GM08714 (cell line): ENCODE measurements around the gene ATAD3A.
"Not testable (repeated sequence)": the region's sequence is repeated elsewhere in the genome, so short reads cannot be mapped to it uniquely, and the experiment has no call there.

Experiments
- H3K4me3 ChIP-seq: fragments of 200-500 bp; sonication (Bioruptor generic); 2 replicates; pipeline ENCODE4 v1.5.1; 2014; ENCODE audit warnings: mild to moderate bottlenecking, low read length, inconsistent platforms
- ZNF274 ChIP-seq: IDR thresholded peaks from 2 replicates; pipeline ENCODE4 v1.6.1; 2012; ENCODE audit warnings: mild to moderate bottlenecking, low read depth, low read length

Gene ATAD3A

DNA sequence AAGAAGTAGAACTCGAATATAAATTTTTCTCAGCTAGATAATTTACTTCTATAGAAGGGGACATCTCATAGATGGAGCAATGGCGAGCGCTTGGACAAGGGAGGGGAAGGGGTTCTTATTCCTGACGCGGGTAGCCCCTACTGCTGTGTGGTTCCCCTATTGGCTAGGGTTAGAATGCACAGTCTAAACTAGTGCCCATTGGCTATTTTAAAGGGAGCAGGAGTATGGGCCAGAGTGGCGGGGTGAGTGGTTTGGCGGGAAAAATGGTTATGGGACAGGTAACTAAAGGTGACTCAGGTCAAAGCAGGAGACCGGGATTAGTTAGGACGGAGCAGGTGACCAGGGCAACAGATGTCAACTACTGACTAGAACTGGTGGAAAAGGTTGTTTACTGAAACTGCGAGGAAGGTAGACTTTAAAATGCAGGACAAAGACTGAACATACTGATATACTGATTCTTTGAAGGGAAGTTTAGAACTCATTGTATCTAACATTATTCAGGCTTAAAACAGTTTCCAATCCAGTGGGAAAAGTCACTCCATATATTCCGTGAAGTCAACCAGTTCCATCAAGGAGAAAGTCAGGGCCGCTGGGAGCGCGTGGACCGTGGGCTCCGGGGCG lies 940 bp upstream of the ATAD3A start:
- TF ChIP-seq ZNF274, result no peak

DNA sequence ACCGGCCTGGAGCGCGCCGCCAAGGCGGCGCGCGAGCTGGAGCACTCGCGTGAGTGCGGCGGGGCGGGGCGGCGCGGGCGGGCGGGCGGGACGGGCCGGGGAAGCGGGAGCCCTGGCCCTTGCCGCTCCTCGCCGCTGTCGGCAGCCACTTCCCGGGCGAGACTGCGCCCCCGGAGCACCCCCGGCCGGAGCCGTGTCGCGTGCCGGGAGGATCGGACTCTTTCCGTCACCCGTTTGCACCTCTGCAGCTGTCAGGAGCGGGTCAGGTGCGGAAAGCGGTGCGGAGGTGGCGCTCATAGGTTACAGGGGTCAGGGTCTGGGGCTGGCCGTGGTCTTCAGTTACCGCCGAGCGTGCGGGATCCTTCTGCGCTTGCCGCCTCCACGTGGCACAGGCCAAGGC lies 463 bp downstream of the ATAD3A start:
- H3K4me3 ChIP-seq, result peak overlapping the region; percentile 84; the same call in 1 of the 2 replicates

More for the DNA sequence above, 940 bp upstream of the ATAD3A start:
- H3K4me3 ChIP-seq, result peak overlapping the region; percentile 79

- H3K4me3 ChIP-seq, result peak overlapping the region; percentile 28; the same call in 1 of the 2 replicates
Measured at GRCh38 chr1:1513675-1514074, 1.7 kb downstream of the ATAD3A start.

DNA sequence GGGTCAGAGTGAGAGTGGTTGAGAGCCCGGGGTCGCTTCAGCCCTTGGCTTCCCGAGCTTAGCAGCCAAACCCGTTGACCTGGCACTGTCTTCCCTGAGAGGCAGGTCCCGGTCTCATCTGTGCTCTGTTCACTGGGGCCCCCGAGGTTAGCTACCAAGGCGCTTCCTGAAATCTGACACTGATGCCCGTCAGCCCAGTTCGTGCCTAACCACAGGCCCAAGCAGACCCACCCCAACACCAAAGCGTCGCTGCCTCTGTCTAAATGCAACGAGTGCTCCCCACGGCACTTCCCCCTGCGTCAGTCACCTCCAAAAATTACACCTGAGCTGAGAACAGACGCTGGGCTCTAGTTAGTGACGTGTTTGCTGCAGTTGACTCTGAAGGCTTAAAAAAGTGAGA lies 2.4 kb downstream of the ATAD3A start:
- H3K4me3 ChIP-seq, result not testable (repeated sequence)

DNA sequence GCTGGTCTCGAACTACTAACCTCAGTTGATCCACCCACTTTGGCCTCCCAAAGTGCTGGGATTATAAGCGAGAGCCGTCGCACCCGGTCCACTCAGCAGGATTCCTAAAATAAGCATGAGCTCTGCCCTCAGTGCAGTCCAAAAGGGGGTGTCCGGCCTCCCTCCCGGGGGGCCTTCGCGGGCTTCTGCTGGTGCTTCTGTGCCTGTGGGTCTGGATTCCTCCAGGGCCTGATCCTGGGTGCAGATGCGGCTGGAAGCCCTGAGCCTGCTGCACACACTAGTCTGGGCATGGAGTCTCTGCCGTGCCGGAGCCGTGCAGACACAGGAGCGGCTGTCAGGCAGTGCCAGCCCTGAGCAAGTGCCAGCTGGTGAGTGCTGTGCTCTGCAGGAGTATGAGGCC lies 5.0 kb downstream of the ATAD3A start:
- not testable (repeated sequence) for H3K4me3 ChIP-seq

- TF ChIP-seq ZNF274, result no peak
- no peak overlapping the region for H3K4me3 ChIP-seq
Measured at GRCh38 chr1:1517973-1518620, 6.1 kb downstream of the ATAD3A start.

- H3K4me3 ChIP-seq, result not testable (repeated sequence)
Measured at GRCh38 chr1:1518621-1519007, 6.7 kb downstream of the ATAD3A start.

DNA sequence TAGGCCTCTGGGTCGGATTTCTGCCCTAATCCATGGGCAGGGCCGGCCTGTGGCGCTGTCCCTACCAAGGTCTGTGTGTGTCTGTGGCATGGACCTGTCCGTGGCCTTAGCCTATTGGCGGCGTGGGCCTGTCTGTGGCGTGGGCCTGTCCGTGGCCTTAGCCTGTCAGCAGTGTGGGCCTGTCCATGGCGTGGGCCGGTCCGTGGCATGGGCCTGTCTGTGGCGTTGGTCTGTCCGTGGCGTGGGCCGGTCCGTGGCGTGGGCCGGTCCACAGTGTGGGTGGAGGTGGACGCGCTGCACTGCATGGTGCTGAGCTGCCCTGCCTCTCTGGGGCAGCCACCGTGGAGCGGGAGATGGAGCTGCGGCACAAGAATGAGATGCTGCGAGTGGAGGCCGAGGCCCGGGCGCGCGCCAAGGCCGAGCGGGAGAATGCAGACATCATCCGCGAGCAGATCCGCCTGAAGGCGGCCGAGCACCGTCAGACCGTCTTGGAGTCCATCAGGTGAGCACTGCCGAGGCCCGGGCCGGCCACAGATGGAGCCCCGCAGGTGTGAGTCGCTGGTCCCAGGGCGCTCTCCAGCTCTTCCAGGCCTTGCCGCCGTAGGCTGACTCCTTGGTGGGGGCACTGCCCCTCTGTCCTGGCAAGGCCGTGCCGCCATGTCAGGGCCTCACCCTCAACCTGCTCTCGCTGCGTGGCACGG lies 8.0 kb downstream of the ATAD3A start:
- not testable (repeated sequence) for H3K4me3 ChIP-seq

- no peak for TF ChIP-seq ZNF274
- H3K4me3 ChIP-seq, result no peak overlapping the region
Measured at GRCh38 chr1:1521331-1521730, 9.4 kb downstream of the ATAD3A start.

DNA sequence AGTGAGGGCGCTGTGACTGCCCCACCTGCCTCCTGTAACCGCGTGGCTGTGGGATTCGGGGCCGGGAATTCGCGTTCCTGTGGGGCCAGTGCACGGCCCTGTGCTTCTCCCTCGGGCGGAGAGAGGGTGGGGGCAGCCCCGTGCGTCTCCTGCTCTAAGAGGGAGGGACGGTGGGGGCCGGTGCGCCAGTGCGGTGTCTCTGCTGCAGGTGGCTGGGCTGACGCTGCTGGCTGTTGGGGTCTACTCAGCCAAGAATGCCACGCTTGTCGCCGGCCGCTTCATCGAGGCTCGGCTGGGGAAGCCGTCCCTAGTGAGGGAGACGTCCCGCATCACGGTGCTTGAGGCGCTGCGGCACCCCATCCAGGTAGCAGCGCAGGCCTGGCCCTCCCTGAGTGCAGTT lies 10.6 kb downstream of the ATAD3A start:
- not testable (repeated sequence) for H3K4me3 ChIP-seq

DNA sequence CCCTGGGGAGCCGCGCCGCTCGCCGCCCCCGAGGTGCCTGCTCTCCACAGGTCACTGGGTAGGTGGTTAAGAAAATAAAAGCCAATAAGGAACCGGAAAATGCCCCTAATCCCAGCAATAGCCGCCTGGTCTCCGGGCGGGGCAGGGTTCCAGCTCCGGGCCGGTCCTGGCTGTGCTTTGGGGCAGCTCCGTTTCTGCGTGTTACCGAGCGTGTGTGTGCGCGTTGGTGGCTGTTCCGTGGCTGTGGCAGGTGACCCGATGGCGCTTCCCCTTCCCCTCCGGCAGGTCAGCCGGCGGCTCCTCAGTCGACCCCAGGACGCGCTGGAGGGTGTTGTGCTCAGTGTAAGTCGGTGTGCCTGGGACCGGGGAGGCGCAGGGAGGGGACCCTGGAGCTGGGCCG lies 11.3 kb downstream of the ATAD3A start:
- H3K4me3 ChIP-seq, result not testable (repeated sequence)

- not testable (repeated sequence) for H3K4me3 ChIP-seq
Measured at GRCh38 chr1:1523651-1524050, 11.7 kb downstream of the ATAD3A start.

DNA sequence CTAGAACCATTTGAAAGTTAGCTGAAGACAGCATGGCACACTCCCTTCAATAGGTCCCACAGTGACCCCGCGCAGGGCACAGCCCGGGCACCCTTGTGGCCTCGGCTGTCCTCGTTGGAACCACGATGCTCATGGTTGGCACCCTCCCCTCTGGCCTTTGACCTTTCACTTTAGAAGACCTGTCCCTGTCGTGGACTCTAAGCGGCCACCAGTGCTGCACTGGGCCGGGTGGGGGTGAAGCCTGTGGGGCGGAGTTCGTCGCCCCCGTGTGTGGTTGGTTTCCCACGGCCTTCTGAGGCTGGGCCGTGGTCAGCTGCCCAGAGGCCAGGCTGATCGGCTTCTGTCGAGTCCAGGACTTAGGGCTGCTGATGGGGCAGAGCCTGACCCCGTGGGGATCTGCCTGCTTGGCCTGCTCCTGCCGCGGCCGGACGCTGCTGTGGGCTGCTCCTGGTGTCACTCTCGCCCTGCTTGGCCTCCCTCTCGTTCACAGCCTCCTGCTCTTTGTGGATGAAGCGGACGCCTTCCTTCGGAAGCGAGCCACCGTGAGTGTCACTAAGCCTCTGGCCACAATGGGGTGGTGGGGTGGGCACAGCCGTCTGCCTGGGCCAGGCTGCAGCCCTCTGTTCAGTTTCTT lies 12.9 kb downstream of the ATAD3A start:
- not testable (repeated sequence) for H3K4me3 ChIP-seq

DNA sequence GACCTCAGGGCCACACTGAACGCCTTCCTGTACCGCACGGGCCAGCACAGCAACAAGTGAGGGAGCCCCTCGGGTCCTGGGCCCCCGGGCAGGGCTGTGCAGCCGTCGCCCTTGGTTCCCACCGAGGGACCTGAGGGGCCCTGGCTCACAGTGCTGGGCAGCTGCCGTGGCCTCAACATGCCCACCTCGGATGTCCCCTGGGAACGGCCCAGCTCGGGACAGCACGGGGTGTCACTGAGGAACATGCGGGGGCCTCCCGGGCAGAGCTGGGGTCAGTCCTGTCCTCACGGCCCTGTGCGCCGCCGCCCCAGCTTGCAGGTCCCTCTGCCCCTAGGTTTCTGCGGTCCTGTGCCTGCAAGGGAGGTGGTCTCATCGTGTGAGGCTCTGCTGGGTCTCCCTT lies 14.5 kb downstream of the ATAD3A start:
- H3K4me3 ChIP-seq, result not testable (repeated sequence)

DNA sequence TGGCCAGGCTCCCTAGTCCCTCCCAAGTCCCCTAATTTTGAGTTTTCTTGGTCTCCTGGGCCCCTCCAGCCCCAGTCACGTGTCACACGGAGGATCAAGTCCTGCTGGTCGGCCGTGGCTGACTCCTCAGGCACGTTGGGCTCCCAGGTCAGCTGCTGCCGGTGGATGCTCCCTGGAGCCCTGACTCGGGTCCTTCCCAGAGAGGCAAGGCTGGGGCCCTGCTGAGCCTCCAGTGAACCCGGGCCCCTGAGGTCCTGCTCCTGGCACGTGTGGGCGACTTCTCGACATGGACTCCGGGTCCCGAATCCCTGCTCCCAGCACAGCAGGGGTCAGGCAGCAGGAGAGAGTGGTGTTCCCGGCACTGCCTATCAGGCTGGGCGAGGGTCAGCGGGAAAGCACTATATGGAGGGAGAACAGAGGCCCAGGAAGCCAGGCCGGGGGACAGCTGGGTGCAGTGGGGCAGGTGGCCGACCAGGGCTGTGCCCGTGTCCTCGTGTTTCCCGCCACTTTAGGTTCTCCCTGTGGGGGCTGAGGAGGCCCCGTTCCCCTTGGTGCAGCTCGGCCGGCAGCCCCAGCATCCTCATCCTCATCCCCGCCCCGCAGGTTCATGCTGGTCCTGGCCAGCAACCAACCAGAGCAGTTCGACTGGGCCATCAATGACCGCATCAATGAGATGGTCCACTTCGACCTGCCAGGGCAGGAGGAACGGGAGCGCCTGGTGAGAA lies 15.3 kb downstream of the ATAD3A start:
- TF ChIP-seq ZNF274, result no peak
- H3K4me3 ChIP-seq, result no peak overlapping the region
